ENCODE data around the gene MTFP1. TPM values are rescaled to one million over a fixed set of nuclear protein-coding genes. Genes with fewer than 3 reads are reported as not detected.

The MTFP1 gene
- total and polyA plus RNA-seq, 9 of the 15 experiments (the other 6 are each of a cell fraction or from before 2014, with no cell fraction given) = 10.7 to 52.0 (median 30.1) TPM

DNA sequence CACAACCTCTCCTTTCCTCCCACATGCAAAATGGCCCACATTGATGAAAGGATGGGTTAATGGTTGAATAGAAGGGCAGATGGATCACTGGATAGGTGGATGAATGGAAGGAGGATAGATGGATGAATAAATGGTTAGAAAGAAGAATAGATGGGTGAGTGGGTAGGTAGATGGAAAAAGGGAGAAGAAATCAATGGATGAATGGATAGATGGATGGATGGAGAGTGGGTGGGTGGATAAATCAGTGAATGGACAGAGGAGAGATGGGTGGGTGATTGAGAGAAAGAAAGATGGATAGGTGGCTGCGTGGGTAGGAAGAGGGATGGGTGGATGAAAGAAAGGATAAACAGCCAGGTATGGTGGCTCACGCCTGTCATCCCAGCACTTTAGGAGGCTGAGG, 45.1 kb downstream of the MTFP1 start (continued):
- TF ChIP-seq CHD1 (IDR thresholded peaks at IDR 0.05; ENCODE audit: low read length) (no peak), SRSF9 (IDR thresholded peaks at IDR 0.05; ENCODE audit: borderline replicate concordance, low read depth, low read length) (no peak), ZNF263 (CRISPR knock-in tag; IDR thresholded peaks at IDR 0.05; ENCODE audit: borderline replicate concordance) (no peak), ARNT (IDR thresholded peaks at IDR 0.05) (no peak), ETS2 (tag; IDR thresholded peaks at IDR 0.05; ENCODE audit: borderline replicate concordance, poor library complexity, severe bottlenecking) (no peak), NFRKB (IDR thresholded peaks at IDR 0.05; ENCODE audit: low read depth) (no peak), ZNF707 (CRISPR knock-in tag; conservative IDR thresholded peaks at IDR 0.05) (no peak), RBM39 (optimal IDR thresholded peaks at IDR 0.05; ENCODE audit: low read depth, low read length) (no peak)
- TF ChIP-seq, protein P1, sequence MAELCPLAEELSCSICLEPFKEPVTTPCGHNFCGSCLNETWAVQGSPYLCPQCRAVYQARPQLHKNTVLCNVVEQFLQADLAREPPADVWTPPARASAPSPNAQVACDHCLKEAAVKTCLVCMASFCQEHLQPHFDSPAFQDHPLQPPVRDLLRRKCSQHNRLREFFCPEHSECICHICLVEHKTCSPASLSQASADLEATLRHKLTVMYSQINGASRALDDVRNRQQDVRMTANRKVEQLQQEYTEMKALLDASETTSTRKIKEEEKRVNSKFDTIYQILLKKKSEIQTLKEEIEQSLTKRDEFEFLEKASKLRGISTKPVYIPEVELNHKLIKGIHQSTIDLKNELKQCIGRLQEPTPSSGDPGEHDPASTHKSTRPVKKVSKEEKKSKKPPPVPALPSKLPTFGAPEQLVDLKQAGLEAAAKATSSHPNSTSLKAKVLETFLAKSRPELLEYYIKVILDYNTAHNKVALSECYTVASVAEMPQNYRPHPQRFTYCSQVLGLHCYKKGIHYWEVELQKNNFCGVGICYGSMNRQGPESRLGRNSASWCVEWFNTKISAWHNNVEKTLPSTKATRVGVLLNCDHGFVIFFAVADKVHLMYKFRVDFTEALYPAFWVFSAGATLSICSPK (IDR thresholded peaks at IDR 0.05; ENCODE audit: borderline replicate concordance) = no peak
- TF ChIP-seq, protein P2, sequence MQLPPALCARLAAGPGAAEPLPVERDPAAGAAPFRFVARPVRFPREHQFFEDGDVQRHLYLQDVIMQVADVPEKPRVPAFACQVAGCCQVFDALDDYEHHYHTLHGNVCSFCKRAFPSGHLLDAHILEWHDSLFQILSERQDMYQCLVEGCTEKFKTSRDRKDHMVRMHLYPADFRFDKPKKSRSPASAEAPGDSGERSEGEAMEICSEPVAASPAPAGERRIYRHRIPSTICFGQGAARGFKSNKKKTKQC (CRISPR knock-in tag; IDR thresholded peaks at IDR 0.05) = no peak
- TF ChIP-seq, protein P3, sequence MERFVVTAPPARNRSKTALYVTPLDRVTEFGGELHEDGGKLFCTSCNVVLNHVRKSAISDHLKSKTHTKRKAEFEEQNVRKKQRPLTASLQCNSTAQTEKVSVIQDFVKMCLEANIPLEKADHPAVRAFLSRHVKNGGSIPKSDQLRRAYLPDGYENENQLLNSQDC (CRISPR knock-in tag; IDR thresholded peaks at IDR 0.05) = no peak
- TF ChIP-seq, protein P4, sequence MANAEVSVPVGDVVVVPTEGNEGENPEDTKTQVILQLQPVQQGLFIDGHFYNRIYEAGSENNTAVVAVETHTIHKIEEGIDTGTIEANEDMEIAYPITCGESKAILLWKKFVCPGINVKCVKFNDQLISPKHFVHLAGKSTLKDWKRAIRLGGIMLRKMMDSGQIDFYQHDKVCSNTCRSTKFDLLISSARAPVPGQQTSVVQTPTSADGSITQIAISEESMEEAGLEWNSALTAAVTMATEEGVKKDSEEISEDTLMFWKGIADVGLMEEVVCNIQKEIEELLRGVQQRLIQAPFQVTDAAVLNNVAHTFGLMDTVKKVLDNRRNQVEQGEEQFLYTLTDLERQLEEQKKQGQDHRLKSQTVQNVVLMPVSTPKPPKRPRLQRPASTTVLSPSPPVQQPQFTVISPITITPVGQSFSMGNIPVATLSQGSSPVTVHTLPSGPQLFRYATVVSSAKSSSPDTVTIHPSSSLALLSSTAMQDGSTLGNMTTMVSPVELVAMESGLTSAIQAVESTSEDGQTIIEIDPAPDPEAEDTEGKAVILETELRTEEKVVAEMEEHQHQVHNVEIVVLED (CRISPR knock-in tag; IDR thresholded peaks at IDR 0.05) = no peak
- TF ChIP-seq, protein P5, sequence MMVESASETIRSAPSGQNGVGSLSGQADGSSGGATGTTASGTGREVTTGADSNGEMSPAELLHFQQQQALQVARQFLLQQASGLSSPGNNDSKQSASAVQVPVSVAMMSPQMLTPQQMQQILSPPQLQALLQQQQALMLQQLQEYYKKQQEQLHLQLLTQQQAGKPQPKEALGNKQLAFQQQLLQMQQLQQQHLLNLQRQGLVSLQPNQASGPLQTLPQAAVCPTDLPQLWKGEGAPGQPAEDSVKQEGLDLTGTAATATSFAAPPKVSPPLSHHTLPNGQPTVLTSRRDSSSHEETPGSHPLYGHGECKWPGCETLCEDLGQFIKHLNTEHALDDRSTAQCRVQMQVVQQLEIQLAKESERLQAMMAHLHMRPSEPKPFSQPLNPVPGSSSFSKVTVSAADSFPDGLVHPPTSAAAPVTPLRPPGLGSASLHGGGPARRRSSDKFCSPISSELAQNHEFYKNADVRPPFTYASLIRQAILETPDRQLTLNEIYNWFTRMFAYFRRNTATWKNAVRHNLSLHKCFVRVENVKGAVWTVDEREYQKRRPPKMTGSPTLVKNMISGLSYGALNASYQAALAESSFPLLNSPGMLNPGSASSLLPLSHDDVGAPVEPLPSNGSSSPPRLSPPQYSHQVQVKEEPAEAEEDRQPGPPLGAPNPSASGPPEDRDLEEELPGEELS (CRISPR knock-in tag; IDR thresholded peaks at IDR 0.05; ENCODE audit: borderline replicate concordance) = no peak
